Nucleus accumbens (tissue), 56 donors: Measurements from ENCODE around the gene GALNT9.

Source experiments
- DNase-seq, 56 donors: peaks; one replicate each; lab custom pipeline; 2025; lab: John Stamatoyannopoulos, UW

GALNT9 gene

DNA sequence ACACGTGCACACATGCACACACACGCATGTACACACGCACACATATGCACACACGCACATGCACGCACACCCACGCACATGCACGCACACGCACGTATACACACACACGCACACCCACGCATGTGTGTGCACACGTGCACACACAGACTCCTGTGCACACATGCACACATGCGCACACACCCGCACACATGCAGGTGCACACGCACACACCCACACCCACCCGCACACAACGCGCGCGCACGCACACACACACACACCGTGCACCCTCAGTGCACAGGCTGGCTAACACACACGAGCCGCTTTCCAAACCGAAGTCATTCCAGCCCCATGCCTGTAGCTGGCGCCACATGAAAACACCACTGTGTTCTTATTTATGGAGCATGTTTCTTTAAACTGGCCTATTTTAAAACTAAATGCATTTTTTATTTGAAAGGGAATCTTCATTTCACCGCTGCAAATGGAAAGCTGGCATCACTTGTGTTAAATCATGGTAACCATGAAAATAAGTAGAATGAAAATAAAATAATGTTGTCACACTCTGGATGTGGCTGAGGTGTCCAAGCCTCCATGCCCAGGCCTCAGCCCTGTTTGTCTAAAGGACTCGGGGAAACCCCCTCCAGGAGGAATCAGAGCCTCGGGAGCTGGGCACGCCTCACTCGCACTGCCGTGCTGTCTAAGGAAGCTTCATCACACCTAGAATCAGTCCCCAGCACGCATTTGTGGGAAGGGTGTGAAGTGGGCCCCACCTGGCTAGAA, 45.1 kb downstream of the GALNT9 start:
- DNase-seq: no peak

DNA sequence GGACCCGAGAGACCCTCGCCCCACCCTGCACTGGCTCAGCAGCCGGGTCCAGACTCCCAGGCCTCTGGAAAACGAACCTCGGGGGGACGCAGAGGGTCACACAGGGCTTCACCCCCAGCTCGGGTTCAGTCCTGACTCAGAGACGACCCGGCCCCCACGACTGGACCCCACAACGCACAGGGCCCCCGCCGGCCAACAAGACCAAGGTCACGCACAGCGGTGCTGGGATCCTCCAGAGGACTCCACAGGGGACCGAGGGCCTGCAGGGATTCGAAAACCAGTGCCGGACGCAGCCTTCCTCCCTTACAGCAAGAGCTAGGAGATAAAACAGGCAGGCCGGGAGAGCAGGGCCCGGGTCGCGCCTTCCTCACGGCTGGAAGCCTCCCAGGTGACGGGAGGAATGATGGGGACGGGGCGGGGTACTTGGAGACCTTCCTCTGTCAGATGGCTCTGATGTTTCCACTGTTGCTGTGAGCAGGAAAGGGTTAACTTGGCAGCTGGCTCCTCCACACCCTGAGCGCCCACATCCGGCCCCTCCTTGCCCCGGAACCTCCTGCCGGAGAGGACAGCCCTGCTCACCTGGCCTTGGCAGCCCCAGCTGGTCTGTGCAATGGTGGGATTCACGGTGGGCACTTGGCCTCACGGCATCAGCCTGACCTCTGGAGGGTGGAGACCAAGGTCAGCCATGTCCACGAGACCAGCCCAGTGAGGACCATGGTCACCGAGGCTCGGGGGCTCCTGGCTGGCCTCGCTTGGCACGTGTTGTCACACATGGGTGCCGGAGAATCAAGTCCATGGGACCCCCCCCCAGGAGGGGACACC, 46.2 kb downstream of the GALNT9 start:
- no peak for DNase-seq

DNA sequence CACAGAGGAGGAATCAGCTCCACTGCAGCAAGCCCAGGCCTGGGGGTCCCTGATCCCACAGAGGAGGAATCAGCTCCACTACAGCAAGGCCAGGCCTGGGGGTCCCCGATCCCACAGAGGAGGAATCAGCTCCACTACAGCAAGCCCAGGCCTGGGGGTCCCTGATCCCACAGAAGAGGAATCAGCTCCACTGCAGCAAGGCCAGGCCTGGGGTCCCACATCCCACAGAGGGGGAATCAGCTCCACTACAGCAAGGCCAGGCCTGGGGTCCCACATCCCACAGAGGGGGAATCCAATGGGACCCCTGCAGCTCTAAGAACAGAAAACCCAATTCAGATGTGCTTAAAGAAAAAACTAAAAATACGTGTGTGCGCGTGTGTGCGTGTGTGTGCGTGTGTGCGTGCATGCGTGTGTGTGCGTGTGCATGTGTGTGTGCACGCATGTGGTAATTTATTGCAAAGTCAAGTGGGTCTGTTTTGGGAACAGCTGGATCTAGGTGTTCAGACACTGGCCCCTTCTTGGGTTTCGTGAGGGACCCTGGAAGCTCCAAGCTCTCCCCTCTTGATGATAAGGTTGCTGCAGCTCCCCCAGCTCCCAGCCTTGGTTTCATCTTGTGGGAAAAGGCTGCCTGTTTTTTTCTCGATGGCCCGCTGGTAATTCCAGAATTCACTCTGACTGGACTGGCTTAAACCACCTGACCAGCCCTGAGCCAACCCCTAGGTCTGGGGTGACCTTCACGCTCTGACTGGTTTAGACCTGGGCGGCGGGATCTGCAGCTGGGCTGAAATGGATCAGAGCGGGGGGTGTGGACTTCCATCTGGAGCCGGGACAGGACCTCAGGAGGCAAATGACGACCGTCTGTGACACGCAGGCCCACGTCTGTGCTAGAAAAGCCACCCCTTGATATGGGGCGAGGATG, 47.1 kb downstream of the GALNT9 start:
- DNase-seq: no peak

DNA sequence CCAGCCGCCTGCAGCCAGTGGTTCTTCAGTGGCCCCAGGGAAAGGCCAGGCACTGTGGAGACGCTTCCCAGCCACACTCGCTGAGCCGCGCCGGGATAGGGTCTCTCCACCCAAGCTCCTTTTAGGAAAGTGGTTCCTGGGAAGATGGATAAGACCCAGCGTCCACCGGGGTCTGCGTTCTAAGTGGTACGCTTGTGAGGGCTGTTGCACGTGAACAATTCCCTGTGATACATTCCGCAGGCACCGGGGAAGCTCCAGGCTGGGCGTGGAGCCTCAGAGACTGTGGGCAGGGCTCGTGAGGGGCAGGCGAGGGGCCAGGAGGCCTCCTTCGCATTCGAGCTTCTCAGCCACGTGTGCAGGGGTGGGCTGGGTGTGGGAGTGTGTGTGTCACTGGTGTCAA, 48.4 kb downstream of the GALNT9 start:
- no peak for DNase-seq

DNA sequence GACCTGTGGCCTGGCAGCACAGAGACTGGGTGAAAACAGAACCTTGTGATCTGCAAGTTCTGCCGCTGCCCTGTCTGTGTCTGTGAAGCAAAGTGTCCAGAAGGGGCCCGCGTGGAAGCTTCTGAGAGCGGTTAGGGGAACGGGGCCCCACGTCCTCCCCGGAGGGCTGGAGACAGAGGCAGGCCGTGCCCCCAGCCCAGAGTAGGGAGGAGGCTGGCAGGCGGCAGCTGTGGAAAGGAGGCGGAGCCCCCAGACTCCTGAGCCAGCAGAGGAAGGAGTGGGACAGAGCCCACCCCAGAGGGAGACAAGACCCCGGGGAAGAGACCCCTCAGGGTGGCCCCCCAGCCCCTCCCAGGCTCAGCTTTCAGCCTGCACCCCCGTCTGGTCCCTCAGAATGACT, 49.0 kb downstream of the GALNT9 start:
- no peak for DNase-seq

DNA sequence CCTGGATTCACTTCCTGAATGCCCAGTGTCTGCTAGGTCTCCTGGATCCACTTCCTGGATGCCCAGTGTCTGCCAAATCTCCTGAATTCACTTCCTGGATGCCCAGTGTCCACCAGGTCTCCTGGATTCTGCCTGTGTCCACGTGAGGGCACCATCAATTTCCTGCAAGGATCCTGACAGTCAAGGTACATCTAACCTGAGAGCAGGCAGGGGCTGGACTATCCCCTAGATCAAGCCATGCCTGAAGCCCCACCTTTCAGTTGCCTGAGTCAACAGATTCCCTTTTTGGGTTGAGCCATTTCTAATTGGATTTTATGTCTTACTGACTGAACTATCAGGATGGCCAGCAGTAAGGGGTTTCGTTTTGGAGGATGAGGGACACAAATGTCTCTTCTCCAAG, 49.5 kb downstream of the GALNT9 start:
- DNase-seq: no peak

DNA sequence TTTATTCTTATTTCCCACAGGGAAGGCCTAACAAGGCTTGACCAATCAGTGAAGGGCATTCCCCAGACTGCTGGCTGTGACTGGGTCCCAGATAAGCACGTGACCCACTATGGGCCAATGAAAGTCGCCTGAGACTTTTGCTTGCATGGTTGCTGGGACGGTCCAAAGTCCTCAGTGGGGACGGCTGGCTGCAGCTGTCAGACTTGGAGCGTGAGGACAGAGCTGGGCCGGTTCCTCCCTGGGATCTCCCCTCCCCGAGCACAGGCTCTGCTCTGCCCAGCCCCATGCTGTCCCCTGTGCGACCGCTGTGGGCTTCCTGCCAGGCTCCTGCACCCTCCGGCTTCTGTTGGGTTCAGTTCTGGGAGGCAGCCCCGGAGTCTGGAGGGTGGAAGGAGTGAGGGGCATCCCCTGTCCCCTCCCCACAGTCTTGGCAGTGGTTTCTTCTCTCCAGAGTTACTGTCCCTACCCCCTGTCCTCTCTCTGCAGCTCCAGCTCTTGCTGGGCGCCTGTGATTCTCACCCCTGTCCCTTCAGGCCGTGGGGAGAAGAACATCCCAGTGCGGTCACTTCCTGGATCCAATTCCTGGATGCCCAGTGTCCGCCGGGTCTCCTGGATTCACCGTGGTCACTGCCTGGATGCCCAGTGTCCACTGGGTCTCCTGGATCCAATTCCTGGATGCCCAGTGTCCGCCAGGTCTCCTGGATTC, 50.1 kb downstream of the GALNT9 start:
- DNase-seq: no peak

DNA sequence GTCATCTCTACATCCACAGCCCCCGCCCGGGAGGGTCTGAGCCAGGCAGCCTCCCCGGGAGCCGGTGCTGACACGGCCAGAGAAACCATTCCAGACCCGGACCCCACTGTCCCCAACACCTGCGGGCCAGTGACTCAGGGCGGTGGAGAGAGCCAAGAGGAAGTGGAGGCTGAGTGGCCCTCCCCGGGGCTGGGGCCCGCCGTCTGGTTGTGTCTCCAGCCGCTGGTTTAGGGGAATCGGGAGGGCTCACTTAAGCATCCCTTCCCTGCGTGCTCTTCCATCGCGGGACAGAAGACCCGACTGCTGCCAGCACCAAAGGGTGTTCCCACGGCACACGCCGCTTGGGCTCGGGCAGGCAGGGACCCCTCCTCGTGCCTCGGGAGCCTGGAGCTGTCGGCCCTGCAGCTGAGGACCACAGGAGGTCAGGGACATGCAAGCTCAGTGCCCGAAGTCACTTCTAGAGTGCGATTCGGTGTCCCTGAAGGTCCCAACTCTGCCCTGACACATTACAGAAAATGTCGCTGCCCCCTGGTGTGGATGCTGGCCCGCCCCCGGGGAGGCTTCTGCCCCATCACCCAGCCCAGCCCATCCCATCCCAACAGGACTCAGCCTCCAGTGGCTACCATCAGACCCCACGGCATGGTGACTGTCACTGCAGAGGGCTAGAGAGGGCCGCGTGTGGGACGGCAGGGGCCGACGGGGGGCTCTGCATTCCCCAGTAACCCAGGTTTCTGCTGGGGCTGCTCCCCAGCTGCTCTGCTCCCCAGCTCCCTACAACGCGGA, 50.8 kb downstream of the GALNT9 start:
- no peak for DNase-seq

DNA sequence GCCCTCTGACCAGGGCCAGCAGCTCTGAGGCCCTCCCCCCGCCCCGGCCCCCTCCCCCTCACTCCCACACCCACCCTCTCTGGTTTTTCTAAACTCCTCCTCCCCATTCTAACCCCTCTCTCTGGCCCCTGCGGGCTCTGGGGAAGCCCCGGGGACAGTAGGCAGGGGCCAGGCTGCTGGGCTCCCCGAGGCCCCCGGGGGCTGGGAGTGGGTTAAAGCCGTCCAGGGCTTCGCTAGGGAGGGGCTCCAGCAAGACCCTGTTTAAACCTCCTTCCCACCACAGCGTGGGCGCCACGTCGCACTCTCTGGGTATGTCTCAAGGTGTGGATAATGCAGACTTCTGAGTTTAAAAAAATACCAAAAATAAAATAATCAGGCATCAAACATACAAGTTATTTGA, 51.4 kb downstream of the GALNT9 start:
- no peak for DNase-seq

DNA sequence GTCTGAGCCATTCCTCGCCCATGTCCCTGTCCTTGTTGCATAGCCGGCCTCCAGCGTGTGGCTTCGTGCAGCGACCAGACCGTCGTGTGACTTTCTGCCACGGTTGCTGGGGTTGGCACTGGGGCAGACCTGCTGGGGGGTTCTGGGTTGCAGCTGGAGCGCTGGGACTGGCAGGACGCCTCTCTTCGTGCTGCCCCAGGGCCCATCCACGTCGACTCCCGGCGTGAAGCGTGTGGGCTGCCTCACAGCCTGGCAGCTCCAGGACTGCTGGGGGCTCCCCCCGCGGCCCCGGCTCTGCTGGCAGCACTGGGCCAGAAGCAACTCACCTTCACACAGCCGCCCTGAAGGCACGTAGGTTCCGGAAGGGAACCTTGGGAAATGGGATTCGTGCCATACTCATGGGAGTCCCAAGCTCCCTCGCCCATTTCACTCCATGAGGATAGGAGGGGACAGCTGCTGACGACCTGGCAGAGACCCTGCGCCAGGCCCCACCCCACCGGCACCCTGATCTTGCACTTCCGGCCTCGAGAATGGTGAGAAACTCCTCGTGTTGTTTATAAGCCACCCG, 51.9 kb downstream of the GALNT9 start:
- no peak for DNase-seq

DNA sequence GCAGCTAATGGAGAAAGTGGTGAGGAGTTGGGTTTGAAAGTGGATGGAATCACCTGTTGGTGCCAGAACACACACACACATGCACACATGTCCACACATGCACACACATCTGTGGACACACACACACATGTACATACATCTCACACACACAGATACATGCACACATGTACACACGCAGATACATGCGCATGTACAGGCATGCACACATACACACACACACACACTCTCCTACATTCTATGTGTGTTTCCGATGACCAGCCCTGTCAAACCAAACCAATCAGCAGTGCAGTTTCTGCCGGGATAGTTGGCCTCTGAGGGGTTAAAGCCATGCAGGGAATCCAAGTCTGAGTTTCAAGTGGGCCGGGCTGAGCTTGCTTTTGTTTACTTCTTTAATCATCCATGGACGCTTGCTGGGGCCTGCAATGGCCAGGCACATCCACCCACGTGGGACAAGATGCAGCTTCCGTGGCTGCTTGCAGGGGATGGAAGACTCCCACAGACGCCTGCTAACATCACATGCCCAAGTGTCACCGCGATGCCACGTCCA, 52.5 kb downstream of the GALNT9 start:
- no peak for DNase-seq

DNA sequence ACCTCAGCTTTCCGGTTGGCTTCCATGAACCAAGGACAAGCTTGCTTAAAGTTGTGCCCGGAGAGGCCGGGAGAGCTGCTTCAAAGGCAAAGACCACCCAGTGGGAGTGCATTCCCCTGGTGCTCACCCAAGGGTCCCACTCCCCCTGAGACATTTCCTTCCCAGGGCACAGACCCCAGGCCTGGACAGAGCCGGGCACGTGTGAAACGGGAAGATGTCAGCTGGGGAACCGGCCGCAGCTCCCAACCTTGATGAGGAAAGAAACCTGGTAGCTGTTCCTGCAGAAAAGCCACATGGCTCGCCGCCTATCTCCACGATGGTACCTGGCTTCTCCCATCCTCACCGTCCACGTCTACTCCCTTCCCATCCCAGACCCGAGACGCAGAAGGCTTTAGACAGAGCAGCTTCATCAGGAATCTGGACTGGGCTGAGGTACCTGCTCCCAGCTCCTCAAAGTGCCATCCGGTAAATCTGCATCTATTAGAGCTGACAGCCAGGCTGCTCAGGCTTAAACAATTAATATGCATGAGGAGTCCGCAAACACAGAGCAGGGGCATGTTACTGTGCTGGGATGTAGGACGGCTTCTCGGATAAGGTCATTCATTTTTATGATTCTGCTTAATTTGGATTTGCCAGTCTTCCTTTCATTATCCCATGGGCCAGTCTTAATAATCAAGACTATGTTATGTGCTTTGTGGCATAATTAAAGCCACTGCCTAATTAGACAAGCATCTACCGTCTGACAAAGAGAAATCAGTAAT, 53.1 kb downstream of the GALNT9 start:
- DNase-seq: no peak

DNA sequence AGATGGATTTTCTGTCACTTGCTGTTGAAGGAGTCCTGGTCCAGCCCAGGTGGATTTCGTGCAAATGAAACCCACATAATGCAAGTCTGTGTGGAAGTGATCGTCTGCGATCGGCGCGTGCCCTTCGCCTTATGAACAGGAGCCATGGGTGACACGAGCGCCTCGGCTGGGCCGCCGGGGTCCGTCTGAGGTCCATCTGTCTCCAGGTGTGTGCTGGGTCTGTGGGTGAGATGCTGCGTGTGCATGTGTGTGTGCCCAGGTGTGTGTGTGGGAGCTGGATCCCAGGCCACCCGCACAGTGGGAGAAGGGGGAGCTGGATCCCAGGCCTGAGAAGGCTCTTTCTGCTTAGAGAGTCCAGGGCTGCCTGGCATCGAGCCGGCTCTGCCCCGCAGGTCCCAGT, 53.8 kb downstream of the GALNT9 start:
- DNase-seq: no peak

DNA sequence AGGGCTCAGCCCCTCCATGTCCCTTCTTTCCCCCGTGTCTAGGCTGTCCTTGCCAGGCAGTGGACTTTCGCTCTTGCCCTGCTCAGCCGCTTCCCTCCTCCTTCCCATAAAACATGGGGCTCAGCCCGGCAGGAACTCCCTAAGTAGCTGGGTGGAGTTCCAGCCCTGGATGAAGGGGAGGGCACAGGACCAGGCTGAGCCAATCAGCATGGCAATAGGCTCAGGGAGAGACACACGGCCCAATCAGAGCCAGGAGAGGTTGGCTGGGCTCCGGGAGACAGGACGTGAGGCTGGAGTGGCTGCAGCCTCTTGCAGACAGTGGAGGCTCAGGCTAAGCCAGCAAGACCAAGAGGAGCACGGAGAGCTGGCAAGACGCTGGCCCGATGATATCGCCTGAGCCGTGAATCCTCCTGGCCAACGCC, 54.3 kb downstream of the GALNT9 start:
- no peak for DNase-seq

DNA sequence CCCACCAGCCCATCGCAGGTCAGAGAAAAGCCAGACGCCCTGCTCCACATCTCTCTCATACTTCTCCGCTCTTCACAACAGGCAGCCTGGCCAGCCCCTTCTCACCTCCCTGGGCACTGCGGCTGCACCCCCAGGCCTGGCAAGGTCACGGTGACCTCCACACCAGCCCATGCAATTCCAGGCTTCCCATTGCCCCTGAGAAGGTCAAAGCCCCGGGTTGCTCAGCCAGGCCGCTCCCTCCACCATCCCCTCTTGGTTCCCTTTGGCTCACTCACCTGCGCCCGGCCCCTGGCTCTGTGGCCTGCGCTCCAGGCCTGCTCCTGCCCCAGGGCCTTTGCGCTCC, 55.4 kb downstream of the GALNT9 start:
- DNase-seq: no peak

DNA sequence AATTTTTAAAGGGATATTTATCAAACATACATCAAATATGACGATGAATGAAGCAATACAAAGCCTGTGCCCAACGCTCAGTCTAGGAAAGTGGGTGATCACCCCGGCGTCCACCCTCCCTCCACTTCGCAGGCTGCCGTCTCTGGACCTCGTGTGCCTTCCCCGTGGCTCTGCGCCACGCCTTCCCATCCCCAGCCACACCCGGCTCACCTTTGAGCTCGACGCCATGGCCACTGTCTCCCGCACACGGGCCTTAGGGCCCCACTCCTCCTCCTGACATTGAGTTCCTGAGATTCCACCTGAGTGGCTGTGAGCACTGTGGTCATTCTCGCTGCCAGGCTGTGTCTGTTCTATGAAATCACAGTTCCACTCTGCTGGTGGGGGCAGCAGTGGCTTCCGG, 56.7 kb downstream of the GALNT9 start:
- no peak for DNase-seq

DNA sequence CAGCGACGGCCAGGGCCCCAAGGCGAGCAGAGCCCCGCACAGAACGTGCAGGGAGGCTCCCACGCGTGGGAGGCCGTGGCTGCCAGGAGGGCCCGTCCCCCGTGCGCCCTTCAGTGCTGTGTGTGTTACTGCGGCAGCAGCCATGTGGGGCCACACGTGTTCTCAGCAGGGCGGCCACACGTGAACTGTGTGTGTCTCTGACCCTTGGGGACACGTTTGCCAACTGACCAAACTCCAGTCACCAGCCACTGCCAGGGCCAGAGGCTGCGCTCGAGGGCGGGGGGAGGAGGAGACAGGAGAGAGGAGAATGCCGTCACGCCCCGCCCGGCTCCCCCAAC, 57.7 kb downstream of the GALNT9 start:
- no peak for DNase-seq

DNA sequence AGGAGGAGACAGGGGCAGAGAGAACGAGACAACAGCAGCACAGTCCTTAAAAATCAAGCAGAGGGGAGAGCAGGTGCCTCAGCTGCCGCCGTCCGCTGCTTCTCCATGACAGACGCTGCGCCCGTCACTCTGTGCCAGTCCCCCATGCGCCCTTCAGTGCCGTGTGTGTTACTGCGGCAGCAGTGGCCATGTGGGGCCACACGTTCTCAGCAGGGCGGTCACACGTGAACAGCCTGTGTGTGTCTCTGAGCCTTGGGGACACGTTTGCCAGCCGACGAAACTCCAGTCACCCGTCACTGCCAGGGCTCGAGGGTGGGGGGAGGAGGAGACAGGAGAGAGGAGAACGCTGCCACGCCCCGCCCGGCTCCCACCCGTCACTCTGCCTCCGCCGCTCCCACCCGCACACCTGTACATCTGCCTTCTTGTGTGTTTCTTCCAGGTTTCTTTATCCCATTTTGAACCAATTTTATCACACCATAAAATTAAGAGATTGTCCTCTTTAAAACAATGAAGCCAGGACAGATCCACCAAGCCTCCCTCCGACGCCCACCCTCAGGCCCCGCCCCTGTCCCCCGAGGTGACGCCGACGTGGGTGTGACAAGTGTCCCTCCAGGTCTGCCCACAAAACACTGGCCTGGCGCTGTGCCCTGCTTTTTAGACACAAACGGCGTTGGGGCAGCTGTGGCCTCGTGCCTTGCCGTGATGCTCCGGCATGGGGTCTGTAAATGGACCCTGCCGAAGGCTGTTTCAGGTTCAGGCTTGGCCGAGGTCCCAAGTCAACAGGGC, 58.2 kb downstream of the GALNT9 start:
- no peak for DNase-seq
